Neural crest cell (in vitro differentiated cells): ENCODE data around the gene NBPF3. TPM values are rescaled to one million over a fixed set of nuclear protein-coding genes. Genes with fewer than 3 reads are reported as not detected.

ENCODE experiments used
- DNase-seq: peaks from one replicate; pipeline ENCODE4 v3.0.0; 2021; ENCODE audit warnings: low read depth, mixed read lengths, low spot score
- H3K27ac Mint-ChIP-seq: one replicate; pipeline ENCODE4 v1.8.0; 2021; ENCODE audit warnings: mild to moderate bottlenecking, mixed read lengths; ENCODE audit not compliant: unreplicated experiment
- H3K27me3 Mint-ChIP-seq: 2 replicates; pipeline ENCODE4 v1.8.0; 2021; ENCODE audit warnings: low read depth, mild to moderate bottlenecking, mixed read lengths
- H3K36me3 Mint-ChIP-seq: 2 replicates; pipeline ENCODE4 v1.8.0; 2021; ENCODE audit warnings: low read depth, mild to moderate bottlenecking, mixed read lengths
- H3K4me1 Mint-ChIP-seq: 2 replicates; pipeline ENCODE4 v1.8.0; 2021; ENCODE audit warnings: mixed read lengths
- H3K4me3 Mint-ChIP-seq: one replicate; pipeline ENCODE4 v1.8.0; 2021; ENCODE audit warnings: mild to moderate bottlenecking, mixed read lengths
- H3K9me3 Mint-ChIP-seq: 2 replicates; pipeline ENCODE4 v1.8.0; 2021; ENCODE audit warnings: mixed read lengths
- total RNA-seq: library from RNA; stranded (reverse); gene quantifications from 2 replicates; pipeline ENCODE4 v1.2.1, GENCODE V29; 2021
- TF ChIP-seq, protein P1 (sequence below): fragments of 200-600 bp; sonication (generic); conservative IDR thresholded peaks from 2 replicates; pipeline ENCODE4 v1.5.0; 2021; ENCODE audit warnings: antibody characterized with exemption, mild to moderate bottlenecking

The NBPF3 gene
- total RNA-seq, 1 donor from 2014 or later: 19.2 TPM

DNA sequence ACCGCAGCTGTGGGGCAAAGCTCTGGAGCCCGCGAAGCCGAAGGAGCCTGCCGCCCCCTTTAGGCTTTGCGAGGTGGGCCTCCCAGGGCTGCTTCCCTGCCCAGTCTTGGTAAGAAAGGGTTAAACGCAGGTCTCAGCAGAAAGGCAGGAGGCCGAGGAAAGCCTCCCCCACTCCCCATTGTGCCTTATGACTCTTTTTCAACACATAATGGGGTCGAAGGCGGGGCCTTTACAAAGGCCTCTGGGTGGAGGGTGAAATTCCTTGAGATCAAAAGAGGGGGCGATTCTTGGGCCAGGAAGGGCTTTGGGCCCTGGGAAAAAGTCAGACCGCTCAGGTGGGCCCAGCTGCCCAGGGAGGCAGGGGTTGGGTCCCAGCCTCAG, 70.2 kb downstream of the NBPF3 start:
- no peaks in the 10 kb centered on the region for H3K9me3 Mint-ChIP-seq
- H3K27me3 Mint-ChIP-seq: peaks cover 55% of the 10 kb centered on the region
- DNase-seq: no peak
- H3K27ac Mint-ChIP-seq: no peak overlapping the region
- H3K4me3 Mint-ChIP-seq: peak overlapping the region; percentile 75
- H3K4me1 Mint-ChIP-seq: peaks cover 14% of the 10 kb centered on the region
- H3K36me3 Mint-ChIP-seq: no peaks in the 10 kb centered on the region
- TF ChIP-seq, protein P1, sequence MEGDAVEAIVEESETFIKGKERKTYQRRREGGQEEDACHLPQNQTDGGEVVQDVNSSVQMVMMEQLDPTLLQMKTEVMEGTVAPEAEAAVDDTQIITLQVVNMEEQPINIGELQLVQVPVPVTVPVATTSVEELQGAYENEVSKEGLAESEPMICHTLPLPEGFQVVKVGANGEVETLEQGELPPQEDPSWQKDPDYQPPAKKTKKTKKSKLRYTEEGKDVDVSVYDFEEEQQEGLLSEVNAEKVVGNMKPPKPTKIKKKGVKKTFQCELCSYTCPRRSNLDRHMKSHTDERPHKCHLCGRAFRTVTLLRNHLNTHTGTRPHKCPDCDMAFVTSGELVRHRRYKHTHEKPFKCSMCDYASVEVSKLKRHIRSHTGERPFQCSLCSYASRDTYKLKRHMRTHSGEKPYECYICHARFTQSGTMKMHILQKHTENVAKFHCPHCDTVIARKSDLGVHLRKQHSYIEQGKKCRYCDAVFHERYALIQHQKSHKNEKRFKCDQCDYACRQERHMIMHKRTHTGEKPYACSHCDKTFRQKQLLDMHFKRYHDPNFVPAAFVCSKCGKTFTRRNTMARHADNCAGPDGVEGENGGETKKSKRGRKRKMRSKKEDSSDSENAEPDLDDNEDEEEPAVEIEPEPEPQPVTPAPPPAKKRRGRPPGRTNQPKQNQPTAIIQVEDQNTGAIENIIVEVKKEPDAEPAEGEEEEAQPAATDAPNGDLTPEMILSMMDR: no peak

DNA sequence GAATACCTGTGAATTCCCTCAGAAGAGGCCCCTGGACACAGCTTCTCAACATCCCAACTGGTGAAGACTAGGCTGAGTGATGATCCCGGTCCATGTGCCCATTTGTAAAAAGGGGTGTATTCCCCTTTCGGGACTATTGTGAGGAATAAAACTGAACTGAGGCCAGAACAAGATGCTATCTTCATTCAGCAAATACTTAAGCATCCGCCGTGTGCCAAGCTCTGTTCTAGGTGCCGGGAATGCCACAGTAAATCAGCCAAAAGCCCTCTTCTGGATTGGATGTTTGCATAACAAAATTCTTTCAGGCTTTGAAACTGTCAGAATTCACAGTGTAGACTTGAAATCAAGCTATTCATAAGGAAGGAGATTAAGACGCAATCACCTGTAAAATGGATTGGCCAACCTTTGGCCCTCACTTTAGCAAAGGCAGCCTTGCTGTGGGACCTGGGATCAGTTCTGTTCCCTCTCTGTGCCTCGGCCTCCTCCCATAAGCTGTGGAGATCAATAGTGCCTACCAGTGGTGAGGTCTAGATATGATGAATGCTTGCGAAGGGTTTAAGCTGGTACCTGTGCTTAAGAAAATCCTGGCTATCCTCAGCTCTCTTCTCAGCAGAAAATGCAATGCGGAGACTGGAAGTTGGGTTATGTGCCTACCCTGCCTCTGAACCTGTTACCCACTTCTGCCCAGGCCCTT, 71.1 kb downstream of the NBPF3 start:
- H3K27me3 Mint-ChIP-seq: peaks cover 55% of the 10 kb centered on the region
- DNase-seq: no peak
- H3K4me1 Mint-ChIP-seq: peaks cover 14% of the 10 kb centered on the region
- no peaks in the 10 kb centered on the region for H3K9me3 Mint-ChIP-seq
- H3K36me3 Mint-ChIP-seq: no peaks in the 10 kb centered on the region
- TF ChIP-seq, protein P1: no peak
- H3K4me3 Mint-ChIP-seq: peak overlapping the region; percentile 75
- H3K27ac Mint-ChIP-seq: no peak overlapping the region

DNA sequence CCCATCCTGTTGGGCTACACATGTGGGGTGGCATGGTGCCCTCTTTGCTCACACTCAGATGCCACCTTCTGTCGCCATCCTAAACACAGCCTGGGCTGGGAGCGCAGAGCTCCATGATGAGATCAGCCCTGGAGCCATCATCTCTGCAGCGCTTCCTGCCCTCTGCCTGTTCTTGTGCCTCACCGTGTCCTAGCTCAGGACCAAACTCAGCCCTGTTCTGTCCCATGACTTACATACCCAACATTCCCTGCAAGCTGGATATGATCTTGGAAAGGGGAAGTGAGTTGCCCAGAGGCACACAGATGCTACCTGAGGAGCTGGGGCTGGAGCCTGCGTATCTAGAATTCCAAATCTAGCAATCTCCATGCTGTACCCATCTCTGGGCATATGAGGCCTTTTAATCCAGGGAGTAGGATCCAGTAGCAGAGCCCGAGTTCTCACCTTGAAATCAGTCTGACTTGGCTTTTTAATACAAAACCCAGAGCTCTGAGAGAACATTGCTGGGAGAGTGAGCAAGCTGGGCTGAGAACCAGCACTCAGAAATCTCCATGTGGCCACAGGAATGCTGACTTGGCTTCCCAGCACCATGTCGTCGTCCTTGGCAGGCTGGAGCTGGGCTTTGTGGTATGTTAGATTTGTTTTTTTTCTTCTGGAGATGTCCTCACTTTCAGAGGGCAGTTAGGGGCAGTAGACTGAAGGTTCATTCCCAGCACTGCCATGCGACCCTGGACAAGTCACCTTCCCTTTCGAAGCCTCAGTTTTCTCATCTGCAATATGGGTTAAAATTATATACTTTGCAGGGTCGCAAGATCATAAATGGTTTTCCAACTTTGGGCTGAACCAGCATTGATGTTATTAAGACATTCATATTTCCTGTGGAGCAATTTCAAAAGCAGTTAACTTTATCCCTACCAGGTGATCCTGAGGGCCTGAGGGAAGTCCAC, 71.9 kb downstream of the NBPF3 start:
- no peaks in the 10 kb centered on the region for H3K9me3 Mint-ChIP-seq
- DNase-seq: no peak
- peaks cover 48% of the 10 kb centered on the region for H3K27me3 Mint-ChIP-seq
- TF ChIP-seq, protein P1: no peak
- peak overlapping the region; percentile 44 for H3K4me3 Mint-ChIP-seq
- H3K36me3 Mint-ChIP-seq: no peaks in the 10 kb centered on the region
- H3K27ac Mint-ChIP-seq: no peak overlapping the region
- H3K4me1 Mint-ChIP-seq: peaks cover 14% of the 10 kb centered on the region

DNA sequence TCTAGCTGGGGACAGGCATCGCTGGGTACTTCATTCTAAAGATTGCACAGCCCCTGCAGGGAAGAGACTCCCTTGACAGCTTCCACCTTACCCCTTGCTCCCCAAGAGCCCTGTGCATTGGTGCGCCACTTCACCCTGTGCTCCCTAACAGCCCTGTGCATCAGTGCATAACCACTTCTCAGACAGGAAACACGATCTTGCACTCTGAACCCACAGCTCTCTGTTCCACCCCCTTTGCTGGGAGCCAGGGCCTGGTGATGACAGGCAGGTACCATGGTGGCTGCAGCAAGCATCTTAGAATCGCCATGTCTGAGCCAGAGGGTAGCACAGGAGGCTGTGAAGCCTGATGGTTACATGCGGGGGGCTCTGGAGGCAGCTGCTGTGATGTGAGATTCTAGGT, 74.3 kb downstream of the NBPF3 start:
- Mint-ChIP-seq H3K36me3 (no peaks in the 10 kb centered on the region), H3K9me3 (no peaks in the 10 kb centered on the region)

DNA sequence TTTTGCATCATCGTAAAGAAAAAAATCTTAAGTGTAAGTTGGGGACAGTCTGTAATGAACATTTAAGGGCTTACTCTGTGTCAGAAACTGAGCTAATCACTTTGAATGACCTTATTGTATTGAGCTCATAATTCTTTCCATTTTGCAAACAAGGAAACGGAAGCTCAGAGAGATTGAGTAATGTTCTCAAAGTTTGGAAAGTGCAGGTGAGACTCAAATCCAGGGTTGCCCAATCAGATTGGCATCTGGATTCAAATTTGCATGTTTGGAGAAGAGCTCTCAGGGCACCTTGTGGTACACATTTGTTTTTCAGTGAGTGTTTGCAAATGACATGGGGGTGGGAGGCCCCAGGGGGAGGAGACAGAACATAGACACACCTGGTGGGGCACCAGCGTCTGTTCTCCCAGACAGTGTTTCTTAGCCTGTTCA, 77.2 kb downstream of the NBPF3 start:
- H3K27me3 Mint-ChIP-seq: peaks cover 7% of the 10 kb centered on the region
- H3K4me3 Mint-ChIP-seq: no peak overlapping the region
- TF ChIP-seq, protein P1: no peak

More for the DNA sequence above, 74.3 kb downstream of the NBPF3 start:
- Mint-ChIP-seq H3K27ac (no peak overlapping the region), H3K4me3 (no peak overlapping the region), H3K27me3 (peaks cover 31% of the 10 kb centered on the region), H3K4me1 (peaks cover 9% of the 10 kb centered on the region)
- DNase-seq: no peak
- TF ChIP-seq, protein P1: no peak

More for the DNA sequence above, 77.2 kb downstream of the NBPF3 start:
- H3K9me3 Mint-ChIP-seq: no peaks in the 10 kb centered on the region
- H3K4me1 Mint-ChIP-seq: no peaks in the 10 kb centered on the region
- no peak overlapping the region for H3K27ac Mint-ChIP-seq
- no peaks in the 10 kb centered on the region for H3K36me3 Mint-ChIP-seq
- DNase-seq: no peak
